HepG2 (cell line): ENCODE measurements around the gene DPT. TPM values are rescaled to one million over a fixed set of nuclear protein-coding genes. Genes with fewer than 3 reads are reported as not detected.

Experiments
- EHMT2 ChIP-seq: fragments of 200-600 bp; sonication (generic); IDR thresholded peaks from 2 replicates; pipeline ENCODE4 v1.7.0; 2017; ENCODE audit warnings: antibody characterized with exemption, low read depth, low read length, borderline replicate concordance
- GATAD1 ChIP-seq: IDR thresholded peaks from 2 replicates; pipeline ENCODE4 v1.6.1; 2016; ENCODE audit warnings: missing genetic modification reagents, missing compliant biosample characterization
- HMG20A ChIP-seq: IDR thresholded peaks from 2 replicates; pipeline ENCODE4 v1.6.1; 2016; ENCODE audit warnings: borderline replicate concordance
- MAF1 ChIP-seq: sonication (generic); formaldehyde crosslinking; IDR thresholded peaks from 2 replicates; pipeline ENCODE4 v1.5.0; 2020; ENCODE audit warnings: missing genetic modification reagents, borderline replicate concordance
- SUZ12 ChIP-seq: fragments of 150-350 bp; IDR thresholded peaks from 2 replicates; pipeline ENCODE4 v1.6.1; 2014; ENCODE audit warnings: low read depth, low read length
- ZMYM2 ChIP-seq: sonication (generic); formaldehyde crosslinking; IDR thresholded peaks from 2 replicates; pipeline ENCODE4 v1.8.0; 2022; ENCODE audit warnings: mild to moderate bottlenecking, missing genetic modification reagents
- ZNF232 ChIP-seq: sonication (generic); formaldehyde crosslinking; IDR thresholded peaks from 2 replicates; pipeline ENCODE4 v1.4.0; 2020; ENCODE audit warnings: missing genetic modification reagents, borderline replicate concordance
- ZNF274 ChIP-seq: sonication (generic); formaldehyde crosslinking; IDR thresholded peaks from 2 replicates; pipeline ENCODE4 v1.5.1; 2020; ENCODE audit warnings: mild to moderate bottlenecking, missing genetic modification reagents
- ZNF3 ChIP-seq: IDR thresholded peaks from 2 replicates; pipeline ENCODE4 v1.7.0; 2017; ENCODE audit warnings: inconsistent platforms
- ZNF614 ChIP-seq: IDR thresholded peaks from 2 replicates; pipeline ENCODE4 v1.6.1; 2018; ENCODE audit warnings: missing biosample characterization, missing genetic modification reagents, inconsistent platforms, borderline replicate concordance
- ZNF83 ChIP-seq: sonication (generic); formaldehyde crosslinking; IDR thresholded peaks from 2 replicates; pipeline ENCODE4 v1.4.0; 2020; ENCODE audit warnings: missing genetic modification reagents, mild to moderate bottlenecking, borderline replicate concordance
- polyA plus RNA-seq, 8 experiments: library from polyadenylated mRNA; depleted of rRNA in 3 of 8; stranded (reverse) in 7 of 8; unstranded in 1 of 8; fragments of >200 nt; fragmentation: Illumina TruSeq in 4 of 8; extraction: Trizol in 4 of 8; gene quantifications; 2 replicates each; pipeline versions ENCODE4 v1.2.1 to v1.2.3, GENCODE V29; 2011 to 2016; ENCODE audit warnings: low read depth in 4 of 8, missing spikeins in 1 of 8, mixed read lengths in 1 of 8; ENCODE audit not compliant: insufficient read depth in 1 of 8
- total RNA-seq, 5 experiments: library from RNA; depleted of rRNA; stranded (reverse); fragments of >200 nt; fragmentation: Illumina TruSeq; extraction: Trizol; gene quantifications; 2 replicates each; pipeline ENCODE4 v1.2.3, GENCODE V29; 2016; ENCODE audit warnings: low read depth in 1 of 5
- TF ChIP-seq, protein P1 (sequence below): sonication (generic); formaldehyde crosslinking; IDR thresholded peaks from 2 replicates; pipeline ENCODE4 v1.4.0; 2020; ENCODE audit warnings: mild to moderate bottlenecking, missing genetic modification reagents
- TF ChIP-seq, protein P2 (sequence below): sonication (generic); formaldehyde crosslinking; IDR thresholded peaks from 2 replicates; pipeline ENCODE4 v1.4.0; 2020; ENCODE audit warnings: mild to moderate bottlenecking, missing genetic modification reagents

DPT gene
- total and polyA plus RNA-seq, 2 of the 13 experiments (the other 11 are each of a cell fraction or from before 2014, with no cell fraction given) = 0.04 TPM; not detected in 1

DNA sequence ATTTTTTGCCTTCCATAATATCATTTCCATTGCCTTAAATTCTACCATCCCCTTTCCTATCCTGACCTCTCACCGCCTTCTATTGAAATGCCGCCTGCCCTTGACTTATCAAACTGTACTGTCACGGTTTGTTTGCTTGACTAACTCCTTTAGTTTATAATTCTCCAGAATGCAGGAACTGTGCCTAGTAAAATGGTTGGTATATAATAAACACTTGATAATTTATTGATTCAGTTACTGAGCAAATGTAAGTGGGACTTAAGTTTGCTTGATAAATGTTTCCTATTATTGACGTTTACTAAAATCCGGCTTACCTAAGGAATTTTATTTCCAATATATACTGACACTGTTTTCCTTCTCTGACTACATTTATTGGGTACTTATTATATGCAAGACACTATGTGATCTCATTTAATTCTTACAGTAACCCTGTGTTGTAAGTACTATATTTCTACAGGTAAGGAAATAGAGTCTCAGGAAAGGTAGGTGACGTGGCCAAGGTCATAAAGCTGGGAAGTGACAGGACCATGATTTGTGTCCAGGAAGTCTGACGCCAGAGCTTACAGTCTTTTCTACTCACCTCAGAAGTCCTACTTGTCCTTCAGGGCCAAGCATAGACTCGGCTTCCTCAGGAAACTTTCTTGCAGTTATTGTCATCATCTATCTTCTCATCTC lies 35.7 kb downstream of the DPT start (continued):
- TF ChIP-seq, protein P1, sequence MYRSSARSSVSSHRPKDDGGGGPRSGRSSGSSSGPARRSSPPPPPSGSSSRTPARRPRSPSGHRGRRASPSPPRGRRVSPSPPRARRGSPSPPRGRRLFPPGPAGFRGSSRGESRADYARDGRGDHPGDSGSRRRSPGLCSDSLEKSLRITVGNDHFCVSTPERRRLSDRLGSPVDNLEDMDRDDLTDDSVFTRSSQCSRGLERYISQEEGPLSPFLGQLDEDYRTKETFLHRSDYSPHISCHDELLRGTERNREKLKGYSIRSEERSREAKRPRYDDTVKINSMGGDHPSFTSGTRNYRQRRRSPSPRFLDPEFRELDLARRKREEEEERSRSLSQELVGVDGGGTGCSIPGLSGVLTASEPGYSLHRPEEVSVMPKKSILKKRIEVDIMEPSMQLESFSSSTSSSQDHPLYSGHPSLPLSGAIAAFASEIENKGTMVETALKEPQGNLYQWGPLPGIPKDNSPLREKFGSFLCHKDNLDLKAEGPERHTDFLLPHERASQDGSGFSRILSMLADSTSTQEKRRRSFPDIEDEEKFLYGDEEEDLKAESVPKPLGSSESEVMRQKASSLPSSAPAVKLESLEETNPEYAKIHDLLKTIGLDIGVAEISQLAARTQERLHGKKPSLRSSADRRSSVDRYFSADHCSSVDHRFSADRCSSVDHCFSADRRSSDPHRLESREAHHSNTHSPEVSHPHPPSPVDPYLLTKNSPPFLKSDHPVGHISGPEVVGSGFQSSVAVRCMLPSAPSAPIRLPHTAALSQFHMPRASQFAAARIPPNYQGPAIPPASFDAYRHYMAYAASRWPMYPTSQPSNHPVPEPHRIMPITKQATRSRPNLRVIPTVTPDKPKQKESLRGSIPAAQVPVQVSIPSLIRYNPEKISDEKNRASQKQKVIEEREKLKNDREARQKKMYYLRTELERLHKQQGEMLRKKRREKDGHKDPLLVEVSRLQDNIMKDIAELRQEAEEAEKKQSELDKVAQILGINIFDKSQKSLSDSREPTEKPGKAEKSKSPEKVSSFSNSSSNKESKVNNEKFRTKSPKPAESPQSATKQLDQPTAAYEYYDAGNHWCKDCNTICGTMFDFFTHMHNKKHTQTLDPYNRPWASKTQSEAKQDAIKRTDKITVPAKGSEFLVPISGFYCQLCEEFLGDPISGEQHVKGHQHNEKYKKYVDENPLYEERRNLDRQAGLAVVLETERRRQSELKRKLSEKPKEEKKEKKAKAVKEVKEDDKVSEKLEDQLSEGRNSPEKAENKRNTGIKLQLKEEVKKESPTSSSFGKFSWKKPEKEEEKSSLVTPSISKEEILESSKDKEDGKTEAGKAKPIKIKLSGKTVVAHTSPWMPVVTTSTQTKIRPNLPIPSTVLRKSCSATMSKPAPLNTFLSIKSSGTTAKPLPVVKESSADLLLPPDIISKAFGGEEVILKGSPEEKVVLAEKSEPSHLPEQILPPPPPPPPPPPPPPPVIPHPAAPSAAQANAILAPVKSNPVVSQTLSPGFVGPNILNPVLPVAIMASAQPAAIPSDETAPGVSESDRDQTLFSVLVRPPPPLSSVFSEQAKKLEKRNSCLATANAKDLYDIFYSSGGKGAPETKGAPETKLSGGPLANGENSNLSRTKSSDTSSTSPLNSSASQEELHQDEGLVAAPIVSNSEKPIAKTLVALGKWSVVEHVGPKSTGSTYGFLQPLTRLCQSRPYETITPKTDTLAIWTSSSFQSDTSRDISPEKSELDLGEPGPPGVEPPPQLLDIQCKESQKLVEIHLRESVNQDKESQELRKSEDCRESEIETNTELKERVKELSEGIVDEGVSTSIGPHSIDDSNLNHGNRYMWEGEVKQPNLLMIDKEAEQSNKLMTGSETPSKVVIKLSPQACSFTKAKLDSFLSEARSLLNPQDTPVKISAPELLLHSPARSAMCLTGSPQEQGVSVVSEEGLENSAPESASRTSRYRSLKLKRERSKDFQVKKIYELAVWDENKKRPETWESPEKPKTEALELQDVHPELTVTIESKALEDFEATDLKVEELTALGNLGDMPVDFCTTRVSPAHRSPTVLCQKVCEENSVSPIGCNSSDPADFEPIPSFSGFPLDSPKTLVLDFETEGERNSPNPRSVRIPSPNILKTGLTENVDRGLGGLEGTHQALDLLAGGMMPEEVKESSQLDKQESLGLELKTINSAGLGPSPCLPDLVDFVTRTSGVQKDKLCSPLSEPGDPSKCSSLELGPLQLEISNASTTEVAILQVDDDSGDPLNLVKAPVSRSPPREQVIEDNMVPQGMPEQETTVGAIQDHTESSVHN = no peak
- TF ChIP-seq ZNF614 (CRISPR knock-in tag) (no peak), SUZ12 (no peak), ZNF274 (CRISPR knock-in tag) (no peak), ZMYM2 (CRISPR knock-in tag) (no peak), ZNF83 (no peak), ZNF3 (CRISPR knock-in tag) (no peak), EHMT2 (no peak), HMG20A (CRISPR knock-in tag) (peak; percentile 79; the same call in 1 of the 2 replicates), MAF1 (no peak), GATAD1 (CRISPR knock-in tag) (no peak), ZNF232 (CRISPR knock-in tag) (no peak)
- TF ChIP-seq, protein P2, sequence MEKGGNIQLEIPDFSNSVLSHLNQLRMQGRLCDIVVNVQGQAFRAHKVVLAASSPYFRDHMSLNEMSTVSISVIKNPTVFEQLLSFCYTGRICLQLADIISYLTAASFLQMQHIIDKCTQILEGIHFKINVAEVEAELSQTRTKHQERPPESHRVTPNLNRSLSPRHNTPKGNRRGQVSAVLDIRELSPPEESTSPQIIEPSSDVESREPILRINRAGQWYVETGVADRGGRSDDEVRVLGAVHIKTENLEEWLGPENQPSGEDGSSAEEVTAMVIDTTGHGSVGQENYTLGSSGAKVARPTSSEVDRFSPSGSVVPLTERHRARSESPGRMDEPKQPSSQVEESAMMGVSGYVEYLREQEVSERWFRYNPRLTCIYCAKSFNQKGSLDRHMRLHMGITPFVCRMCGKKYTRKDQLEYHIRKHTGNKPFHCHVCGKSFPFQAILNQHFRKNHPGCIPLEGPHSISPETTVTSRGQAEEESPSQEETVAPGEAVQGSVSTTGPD = no peak
